COR-L47 (cell line): ENCODE data around the gene RANBP3.
"Not testable (repeated sequence)": the region's sequence is repeated elsewhere in the genome, so short reads cannot be mapped to it uniquely, and the experiment has no call there.

Experiments used
- DNase-seq: peaks from one replicate; lab custom pipeline; 2025; lab: John Stamatoyannopoulos, UW

RANBP3 gene

DNA sequence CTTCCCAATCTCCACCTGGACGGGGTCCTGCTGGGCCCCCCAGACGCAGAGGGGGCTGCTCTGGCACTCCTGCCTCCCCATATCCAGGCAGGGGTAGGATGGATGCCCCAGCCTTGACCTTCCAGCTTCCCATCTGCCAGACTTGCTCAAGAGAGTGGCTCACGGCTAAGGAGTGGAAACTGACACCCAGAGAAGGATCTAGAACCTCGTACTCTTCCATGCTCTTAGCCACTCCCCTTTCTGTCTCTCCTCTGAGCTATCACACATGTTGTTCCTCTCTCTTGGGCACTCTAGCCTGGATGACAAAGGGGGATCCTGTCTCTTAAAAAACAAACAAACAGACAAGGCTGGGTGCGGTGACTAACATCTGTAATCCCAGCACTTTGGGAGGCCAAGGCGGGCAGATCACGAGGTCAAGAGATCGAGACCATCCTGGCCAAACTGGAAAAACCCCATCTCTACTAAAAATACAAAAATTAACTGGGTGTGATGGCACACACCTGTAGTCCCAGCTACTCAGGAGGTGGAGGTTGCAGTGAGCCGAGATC lies 95.4 kb downstream of the RANBP3 start:
- DNase-seq, result no peak

DNA sequence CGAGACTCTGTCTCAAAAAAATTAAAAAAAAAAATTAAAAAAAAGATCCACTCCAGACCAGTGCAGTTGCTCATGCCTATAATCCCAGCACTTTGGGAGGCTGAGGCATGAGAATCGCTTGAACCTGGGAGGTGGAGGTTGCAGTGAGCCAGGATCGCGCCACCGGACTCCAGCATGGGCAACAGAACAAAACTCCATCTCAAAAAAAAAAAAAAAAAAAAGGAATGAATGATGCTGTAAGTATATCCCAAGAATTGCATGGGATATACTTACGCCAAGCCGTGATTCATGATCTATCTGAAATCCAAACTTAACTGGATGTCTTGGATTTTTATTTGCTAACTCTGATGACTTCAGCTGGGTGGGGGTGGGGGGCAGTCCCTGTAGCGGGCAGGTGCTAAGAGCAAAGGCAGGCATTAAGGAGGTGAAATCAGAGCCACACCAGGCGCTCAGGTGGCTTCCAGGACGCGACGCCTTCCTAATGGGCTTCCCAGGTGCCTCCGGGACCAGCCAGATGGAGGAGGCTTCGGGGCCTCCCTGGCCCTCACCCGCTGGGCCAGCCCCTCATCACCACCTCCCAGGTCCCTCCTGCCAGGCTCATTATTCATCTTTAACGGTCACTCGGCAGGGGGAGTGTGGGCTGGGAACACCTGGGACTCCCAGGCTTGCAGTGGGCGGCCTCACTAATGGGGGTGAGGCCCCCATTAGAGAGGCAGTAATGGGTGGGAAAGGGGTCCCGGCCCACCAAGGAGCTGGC lies 96.2 kb downstream of the RANBP3 start:
- DNase-seq, result peak; percentile 62

DNA sequence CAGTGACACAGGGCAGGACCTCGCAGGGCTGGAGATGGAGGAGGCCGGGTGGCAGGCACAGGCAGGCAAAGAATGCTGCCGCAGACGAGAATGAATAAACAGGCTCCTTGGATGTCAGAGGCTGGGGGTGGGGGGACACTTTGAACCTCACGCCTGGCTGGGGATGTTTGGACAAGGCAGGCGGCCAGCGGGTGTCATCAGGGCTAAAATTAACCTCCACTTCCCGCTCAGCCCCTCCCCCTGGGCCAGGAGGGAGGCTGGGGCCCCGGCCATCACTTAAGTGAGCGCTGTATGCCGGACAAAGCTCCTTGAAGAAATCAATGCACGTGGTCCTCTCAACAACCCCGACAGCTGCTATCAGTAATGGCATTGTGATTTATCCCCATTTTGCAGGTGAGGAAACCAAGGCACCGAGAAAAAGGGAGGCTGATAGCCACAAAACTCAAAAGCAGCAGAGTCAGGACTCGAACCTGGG lies 97.3 kb downstream of the RANBP3 start:
- DNase-seq, result no peak

DNA sequence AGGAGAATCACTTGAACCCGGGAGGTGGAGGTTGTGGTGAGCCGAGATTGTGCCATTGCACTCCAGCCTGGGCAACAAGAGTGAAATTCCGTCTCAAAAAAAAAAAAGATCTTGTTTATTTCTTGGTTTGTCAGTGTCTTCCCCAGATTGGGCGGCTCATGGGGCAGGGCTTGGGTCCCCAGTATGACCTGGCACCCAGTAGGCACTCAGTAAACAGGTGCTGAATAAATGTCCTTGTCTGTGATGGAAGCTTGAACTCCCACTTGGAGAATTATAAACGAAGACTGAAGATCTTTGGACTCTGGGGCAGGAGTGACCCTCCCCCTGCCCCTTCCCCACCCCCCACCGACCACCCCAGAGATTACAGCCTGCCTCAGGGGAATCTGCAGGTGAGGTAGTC lies 97.7 kb downstream of the RANBP3 start:
- no peak for DNase-seq

DNA sequence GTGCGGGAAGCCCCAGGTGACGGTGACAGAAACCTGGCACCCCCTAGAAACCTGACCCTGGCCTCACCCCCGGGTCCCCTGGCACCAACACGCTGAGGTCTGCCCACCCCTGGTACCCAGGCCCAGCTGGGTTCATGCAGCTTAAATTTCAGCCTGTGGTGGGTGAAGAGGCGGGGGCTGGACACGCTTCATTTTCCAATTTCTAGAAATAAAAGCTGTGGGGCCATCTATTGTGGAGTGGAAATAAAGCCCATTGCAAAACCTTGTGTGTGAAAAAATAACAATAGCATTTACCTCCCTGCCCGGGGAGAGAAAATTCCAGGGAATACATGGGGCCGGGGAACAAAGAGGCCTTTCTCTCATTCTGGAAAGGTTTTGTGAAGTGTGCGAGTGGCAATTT lies 100.1 kb downstream of the RANBP3 start:
- DNase-seq, result no peak

DNA sequence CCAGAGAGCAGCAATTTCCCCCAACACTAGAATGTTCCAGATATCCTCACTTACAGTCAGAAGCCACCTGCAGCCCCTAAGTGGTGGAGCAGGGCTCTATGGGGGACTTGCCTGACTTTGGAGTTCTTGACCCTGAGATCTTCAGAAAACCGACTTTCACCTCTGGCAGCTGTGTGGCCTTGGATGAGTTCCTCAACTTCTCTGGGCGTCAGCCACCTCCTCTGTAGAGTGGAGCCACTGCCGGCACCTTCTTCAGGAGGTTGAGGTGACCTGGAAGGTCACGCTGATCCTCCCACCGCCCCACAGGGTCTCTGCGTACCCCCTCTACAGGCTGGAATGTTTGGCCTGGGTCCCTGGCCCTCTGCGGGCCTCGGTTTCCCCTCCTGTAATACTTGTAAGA lies 100.5 kb downstream of the RANBP3 start:
- no peak for DNase-seq

DNA sequence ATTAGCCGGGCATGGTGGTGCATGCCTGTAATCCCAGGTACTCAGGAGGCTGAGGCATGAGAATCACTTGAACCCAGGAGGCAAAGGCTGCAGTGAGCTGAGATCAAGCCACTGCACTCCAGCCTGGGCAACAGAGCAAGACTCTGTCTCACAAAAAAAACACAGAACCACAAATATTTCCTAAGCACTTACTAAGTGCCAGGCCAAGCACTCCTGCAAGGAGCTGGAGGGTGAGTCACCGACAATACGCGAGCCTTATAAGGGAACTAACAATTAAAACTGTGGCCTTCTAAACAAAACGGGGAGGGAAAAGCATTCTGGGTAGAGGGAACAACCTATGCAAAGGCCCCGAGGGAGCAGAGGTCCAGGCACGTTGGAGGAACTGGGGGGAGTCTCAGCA lies 103.4 kb downstream of the RANBP3 start:
- DNase-seq, result not testable (repeated sequence)

DNA sequence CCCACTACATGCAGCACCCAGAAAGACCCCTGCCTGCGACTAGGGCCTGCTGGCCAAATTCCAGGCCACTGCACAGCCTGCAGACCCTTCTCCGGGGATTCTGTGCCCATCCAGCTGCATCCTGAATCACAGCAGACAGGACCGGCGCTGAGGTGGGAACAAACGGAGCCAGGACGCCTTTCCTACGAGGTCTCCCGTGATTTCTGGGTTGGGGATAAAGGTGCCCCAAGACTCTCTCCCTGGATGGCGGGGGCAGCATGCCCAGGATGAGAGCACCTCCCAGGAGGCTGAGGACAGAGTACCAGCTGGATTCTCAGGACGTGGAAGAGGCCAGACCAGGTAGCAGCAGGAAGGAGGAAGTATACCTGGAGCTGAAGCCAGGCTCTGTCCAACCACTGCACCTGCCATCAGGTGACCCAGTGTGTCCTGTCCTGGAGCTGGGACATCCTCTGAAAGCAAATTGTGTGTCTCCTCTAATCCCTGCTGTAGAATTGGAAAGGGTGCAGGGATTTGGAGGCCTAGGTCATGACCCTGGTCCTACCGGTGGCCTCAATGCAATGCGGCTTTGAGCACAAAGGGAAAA lies 104.2 kb downstream of the RANBP3 start:
- DNase-seq, result no peak

DNA sequence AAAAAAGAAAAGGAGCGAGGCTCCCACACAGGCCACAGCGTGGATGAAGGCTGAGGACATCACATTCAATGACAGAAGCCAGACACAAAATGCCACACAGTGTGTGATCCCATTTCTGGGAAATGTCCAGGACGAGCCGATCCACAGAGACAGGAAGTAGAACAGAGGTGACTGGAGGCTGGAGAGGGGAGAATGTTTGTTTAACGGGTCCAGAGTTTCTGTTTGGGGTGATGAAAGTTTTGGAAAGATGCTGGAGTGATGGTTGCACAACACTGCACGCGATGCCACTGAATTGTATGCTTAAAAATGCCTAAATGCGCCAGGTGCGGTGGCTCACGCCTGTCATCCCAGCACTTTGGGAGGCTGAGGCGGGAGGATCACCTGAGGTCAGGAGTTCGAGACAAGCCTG lies 107.0 kb downstream of the RANBP3 start:
- DNase-seq, result no peak

DNA sequence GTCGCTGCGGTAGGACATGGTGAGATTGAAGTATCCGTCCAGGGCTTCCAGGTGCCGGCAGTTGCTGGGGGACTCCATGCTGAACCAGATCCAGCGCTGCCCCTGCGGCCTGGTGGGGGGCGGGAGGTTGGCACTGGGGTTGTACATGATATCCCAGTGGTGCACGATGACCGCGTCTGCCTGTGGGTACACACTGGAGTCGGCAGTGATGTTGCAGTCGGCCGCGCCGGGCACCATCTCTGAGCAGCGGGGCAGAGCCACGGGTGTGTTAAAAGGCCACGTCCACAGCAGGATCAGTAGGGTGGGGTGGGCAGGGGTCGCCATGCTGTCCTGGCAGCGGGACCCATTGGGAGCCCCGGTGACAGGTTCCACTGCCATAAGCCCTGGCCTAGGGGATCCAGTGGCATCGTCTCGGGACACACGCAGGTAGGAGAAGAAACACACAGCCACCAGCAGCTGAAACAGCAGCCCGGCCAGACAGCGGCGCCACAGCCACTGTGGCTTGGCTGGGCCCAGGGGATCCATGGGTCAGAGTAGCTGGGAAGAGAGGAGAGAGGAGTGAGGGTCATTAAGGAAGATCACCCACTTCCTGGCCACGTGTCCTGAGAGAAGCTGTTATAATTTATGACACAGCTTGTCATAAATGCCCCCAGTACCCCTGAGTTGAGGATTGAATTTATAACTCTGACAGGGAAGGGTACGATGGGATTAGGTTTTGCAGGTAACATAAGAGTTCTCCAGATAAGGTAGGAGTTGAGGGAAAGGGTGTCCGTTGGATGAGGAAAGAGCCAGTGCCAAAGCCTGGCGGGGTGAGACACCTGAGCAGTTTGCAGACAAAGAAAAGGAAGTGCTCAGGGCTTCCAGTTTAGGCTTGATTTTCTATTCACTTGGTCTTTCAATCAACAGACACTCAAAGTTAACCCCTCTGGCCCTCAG lies 110.5 kb downstream of the RANBP3 start:
- DNase-seq, result no peak
